ENCODE results near the gene STK35.

Gene STK35

GRCh38 chr20:2101057-2101864, at the start of gene STK35:
STK35 (plus strand) TSS chr20:2101827; CDS start chr20:2101882, 55 bp downstream.
- H3K27ac ChIP-seq, result peak within 1 kb of the TSS; percentile 98
- no peaks in the 10 kb centered on the region for H4K20me1 ChIP-seq (ENCODE audit: insufficient read depth)
- H3K4me2 ChIP-seq, result peak within 1 kb of the TSS; percentile 88
- H3K4me1 ChIP-seq (ENCODE audit: low read depth, poor library complexity, severe bottlenecking), result peaks cover 22% of the 10 kb centered on the region
- no peak for TF ChIP-seq CTCF (conservative IDR thresholded peaks at IDR 0.05; ENCODE audit: low read depth, low read length)
- H3K79me2 ChIP-seq (ENCODE audit: insufficient read depth, low read depth), result peaks cover 29% of the 10 kb centered on the region
- H2AFZ ChIP-seq (ENCODE audit: low read depth), result peak within 1 kb of the TSS; percentile 70
- no peak within 1 kb of the TSS for H3K4me3 ChIP-seq (IDR thresholded peaks at IDR 0.05; ENCODE audit: insufficient read depth, low read depth, low read length)
- no peaks in the 10 kb centered on the region for H3K27me3 ChIP-seq (ENCODE audit: insufficient read depth, low read depth)
- peak within 1 kb of the TSS; percentile 96 for H3K9ac ChIP-seq
- H3K36me3 ChIP-seq (ENCODE audit: insufficient read depth), result no peaks in the 10 kb centered on the region

- H3K36me3 ChIP-seq (ENCODE audit: insufficient read depth), result no peaks in the 10 kb centered on the region
- no peak overlapping the region for H3K9ac ChIP-seq
- no peaks in the 10 kb centered on the region for H3K79me2 ChIP-seq (ENCODE audit: insufficient read depth, low read depth)
- no peak overlapping the region for H2AFZ ChIP-seq (ENCODE audit: low read depth)
- H3K27ac ChIP-seq, result no peak overlapping the region
- TF ChIP-seq CTCF (conservative IDR thresholded peaks at IDR 0.05; ENCODE audit: low read depth, low read length), result no peak
- no peak overlapping the region for H3K4me2 ChIP-seq
- H3K4me1 ChIP-seq (ENCODE audit: low read depth, poor library complexity, severe bottlenecking), result no peaks in the 10 kb centered on the region
- no peaks in the 10 kb centered on the region for H3K27me3 ChIP-seq (ENCODE audit: insufficient read depth, low read depth)
- H3K4me3 ChIP-seq (IDR thresholded peaks at IDR 0.05; ENCODE audit: insufficient read depth, low read depth, low read length), result no peak overlapping the region
- no peaks in the 10 kb centered on the region for H4K20me1 ChIP-seq (ENCODE audit: insufficient read depth)
These were observed 49.7 kb upstream of the STK35 start for GRCh38 chr20:2051946-2052345.

GRCh38 chr20:2052741-2053140, 48.9 kb upstream of the STK35 start:
- Histone ChIP-seq H3K4me1 (ENCODE audit: low read depth, poor library complexity, severe bottlenecking) (no peaks in the 10 kb centered on the region), H3K4me3 (IDR thresholded peaks at IDR 0.05; ENCODE audit: insufficient read depth, low read depth, low read length) (no peak overlapping the region), H3K9ac (no peak overlapping the region), H3K36me3 (ENCODE audit: insufficient read depth) (no peaks in the 10 kb centered on the region), H3K4me2 (no peak overlapping the region), H4K20me1 (ENCODE audit: insufficient read depth) (no peaks in the 10 kb centered on the region), H2AFZ (ENCODE audit: low read depth) (no peak overlapping the region), H3K27me3 (ENCODE audit: insufficient read depth, low read depth) (no peaks in the 10 kb centered on the region), H3K79me2 (ENCODE audit: insufficient read depth, low read depth) (no peaks in the 10 kb centered on the region), H3K27ac (no peak overlapping the region)
- no peak for TF ChIP-seq CTCF (conservative IDR thresholded peaks at IDR 0.05; ENCODE audit: low read depth, low read length)

- H3K36me3 ChIP-seq (ENCODE audit: insufficient read depth), result no peaks in the 10 kb centered on the region
- no peak overlapping the region for H3K27ac ChIP-seq
- no peaks in the 10 kb centered on the region for H3K4me1 ChIP-seq (ENCODE audit: low read depth, poor library complexity, severe bottlenecking)
- no peak overlapping the region for H3K4me3 ChIP-seq (IDR thresholded peaks at IDR 0.05; ENCODE audit: insufficient read depth, low read depth, low read length)
- no peak overlapping the region for H3K4me2 ChIP-seq
- no peak overlapping the region for H2AFZ ChIP-seq (ENCODE audit: low read depth)
- H3K79me2 ChIP-seq (ENCODE audit: insufficient read depth, low read depth), result no peaks in the 10 kb centered on the region
- no peaks in the 10 kb centered on the region for H3K27me3 ChIP-seq (ENCODE audit: insufficient read depth, low read depth)
- no peak overlapping the region for H3K9ac ChIP-seq
- TF ChIP-seq CTCF (conservative IDR thresholded peaks at IDR 0.05; ENCODE audit: low read depth, low read length), result no peak
- no peaks in the 10 kb centered on the region for H4K20me1 ChIP-seq (ENCODE audit: insufficient read depth)
These were observed 48.0 kb upstream of the STK35 start for GRCh38 chr20:2053615-2054014.

All from KMS-11 (cell line).